ENCODE measurements around the gene CYP24A1. TPM values are rescaled to one million over a fixed set of nuclear protein-coding genes. Genes with fewer than 3 reads are reported as not detected.

The CYP24A1 gene
- total and polyA plus RNA-seq, 2 donors (not counting 3 experiments of a cell fraction or from before 2014, with no cell fraction given), result not detected

DNA sequence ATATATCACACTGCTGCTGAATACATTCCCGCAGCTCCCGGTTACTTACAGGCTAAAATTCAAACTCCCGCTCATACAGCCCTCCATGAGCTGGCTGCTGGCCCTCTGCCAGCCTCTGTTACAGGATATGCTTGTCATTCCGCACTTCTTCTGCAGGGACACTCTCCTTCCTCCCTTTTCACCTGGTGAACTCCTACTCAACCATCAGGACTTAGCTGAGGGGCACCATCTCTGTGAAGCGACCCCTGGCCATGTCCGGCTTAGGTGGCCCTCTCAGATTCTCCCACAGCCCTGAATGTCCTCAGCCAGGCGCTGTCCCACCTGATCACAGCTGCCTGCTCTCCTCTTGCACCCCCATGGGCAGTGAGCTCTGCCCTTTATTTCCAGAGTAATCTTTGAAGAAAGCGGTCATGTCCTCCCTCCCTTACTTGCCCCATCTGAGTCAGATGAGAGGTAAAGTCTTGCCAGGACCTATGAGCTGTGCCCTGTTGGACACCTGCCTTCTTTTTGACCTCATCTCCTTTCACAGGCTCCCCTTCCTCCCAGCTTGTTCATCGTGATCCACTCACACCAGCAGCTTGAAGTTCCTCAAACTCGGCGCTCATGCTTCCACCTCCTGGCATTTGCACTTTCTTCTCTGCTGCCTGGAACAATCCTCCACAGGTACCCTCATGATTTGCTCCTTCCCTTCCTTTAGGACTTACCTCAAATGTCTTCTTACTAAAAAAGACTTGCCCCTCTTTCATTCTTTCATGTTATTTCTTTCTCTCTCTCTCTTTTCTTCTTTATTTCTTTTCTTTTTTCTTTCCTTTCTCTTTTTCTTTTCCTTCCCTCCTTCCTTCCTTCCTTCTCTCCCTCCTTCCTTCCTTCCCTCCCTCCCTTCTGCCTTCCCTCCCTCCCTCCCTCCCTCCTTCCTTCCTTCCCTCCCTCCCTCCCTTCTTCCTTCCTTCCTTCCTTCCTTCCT lies 5.6 kb downstream of the CYP24A1 start:
- dilution Hi-C loops (cut with MboI; ENCODE audit: extremely low pct_ligation_motif_present, low sequenced_read_pairs), result no loop called here
- no TSS peak for BruUV-seq (replicated peaks)

More for the DNA sequence above, 5.6 kb downstream of the CYP24A1 start:
- TF ChIP-seq, protein P1, sequence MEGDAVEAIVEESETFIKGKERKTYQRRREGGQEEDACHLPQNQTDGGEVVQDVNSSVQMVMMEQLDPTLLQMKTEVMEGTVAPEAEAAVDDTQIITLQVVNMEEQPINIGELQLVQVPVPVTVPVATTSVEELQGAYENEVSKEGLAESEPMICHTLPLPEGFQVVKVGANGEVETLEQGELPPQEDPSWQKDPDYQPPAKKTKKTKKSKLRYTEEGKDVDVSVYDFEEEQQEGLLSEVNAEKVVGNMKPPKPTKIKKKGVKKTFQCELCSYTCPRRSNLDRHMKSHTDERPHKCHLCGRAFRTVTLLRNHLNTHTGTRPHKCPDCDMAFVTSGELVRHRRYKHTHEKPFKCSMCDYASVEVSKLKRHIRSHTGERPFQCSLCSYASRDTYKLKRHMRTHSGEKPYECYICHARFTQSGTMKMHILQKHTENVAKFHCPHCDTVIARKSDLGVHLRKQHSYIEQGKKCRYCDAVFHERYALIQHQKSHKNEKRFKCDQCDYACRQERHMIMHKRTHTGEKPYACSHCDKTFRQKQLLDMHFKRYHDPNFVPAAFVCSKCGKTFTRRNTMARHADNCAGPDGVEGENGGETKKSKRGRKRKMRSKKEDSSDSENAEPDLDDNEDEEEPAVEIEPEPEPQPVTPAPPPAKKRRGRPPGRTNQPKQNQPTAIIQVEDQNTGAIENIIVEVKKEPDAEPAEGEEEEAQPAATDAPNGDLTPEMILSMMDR (IDR thresholded peaks at IDR 0.05; ENCODE audit: extremely low read depth in 1 of 2, insufficient read depth in 1 of 2, low read depth in 1 of 2, low read length in 2 of 2), result no peak
- TF ChIP-seq JUN (IDR thresholded peaks at IDR 0.05; ENCODE audit: borderline replicate concordance, insufficient read depth, insufficient read length, low read depth), result no peak
- TF ChIP-seq FOS (IDR thresholded peaks at IDR 0.05; ENCODE audit: borderline replicate concordance, insufficient read depth, low read length), result no peak
- no peak for TF ChIP-seq POLR2A (IDR thresholded peaks at IDR 0.05; ENCODE audit: low read depth, low read length)
- TF ChIP-seq POLR2AphosphoS5 (IDR thresholded peaks at IDR 0.05; ENCODE audit: insufficient read depth, low read depth, low read length), result no peak
- Histone ChIP-seq H3K9ac (replicated peaks; ENCODE audit: extremely low read depth, insufficient read depth, low read length) (no peak overlapping the region), H3K4me1 (ENCODE audit: control insufficient read depth, extremely low read depth, insufficient read depth, low read length) (no peaks in the 10 kb centered on the region), H4K20me1 (replicated peaks; ENCODE audit: control insufficient read depth, extremely low read depth, insufficient read depth, low read length) (no peaks in the 10 kb centered on the region), H3K9me1 (replicated peaks; ENCODE audit: control insufficient read depth, extremely low read depth, insufficient read depth, low read length) (no peaks in the 10 kb centered on the region), H3K36me3 (ENCODE audit: control insufficient read depth in 2 of 2, extremely low read depth in 1 of 2, insufficient read depth in 2 of 2, low read length in 2 of 2) (no peaks in the 10 kb centered on the region), H2AFZ (ENCODE audit: low read depth, low read length) (no peak overlapping the region), H3K9me3 (replicated peaks; ENCODE audit: control insufficient read depth, insufficient read depth, low read length) (no peaks in the 10 kb centered on the region), H3K27ac (ENCODE audit: insufficient read depth, low read depth, low read length) (no peak overlapping the region), H3K4me3 (replicated peaks in 1 of 3; ENCODE audit: insufficient read depth in 1 of 3, low read depth in 1 of 3, low read length in 3 of 3) (no peak overlapping the region), H3K27me3 (ENCODE audit: control insufficient read depth in 2 of 2, insufficient read depth in 2 of 2, low read length in 2 of 2) (peaks cover 16 to 21% of the 10 kb centered on the region in 2 experiments), H3K79me2 (ENCODE audit: control insufficient read depth, insufficient read depth, low read length) (no peaks in the 10 kb centered on the region), H3K4me2 (ENCODE audit: insufficient read depth, low read length) (no peak overlapping the region)
- DNase-seq (ENCODE audit: low read depth, low spot score) (no peak), FAIRE-seq (no peak)
- ChIA-PET POLR2A (no interaction called here), CTCF (no interaction called here)
- intact Hi-C loops (cut with micrococcal nuclease), result no loop called here
